GM18526 (cell line): ENCODE data around the gene TCF12.

ENCODE experiments used
- POLR2A ChIP-seq: IDR thresholded peaks from 3 replicates; pipeline ENCODE4 v1.6.1; 2011; ENCODE audit not compliant: insufficient read length; ENCODE audit errors: extremely low read depth

TCF12 gene

GRCh38 chr15:57152666-57153539 lies 234.5 kb downstream of the TCF12 start:
- no peak for TF ChIP-seq POLR2A

DNA sequence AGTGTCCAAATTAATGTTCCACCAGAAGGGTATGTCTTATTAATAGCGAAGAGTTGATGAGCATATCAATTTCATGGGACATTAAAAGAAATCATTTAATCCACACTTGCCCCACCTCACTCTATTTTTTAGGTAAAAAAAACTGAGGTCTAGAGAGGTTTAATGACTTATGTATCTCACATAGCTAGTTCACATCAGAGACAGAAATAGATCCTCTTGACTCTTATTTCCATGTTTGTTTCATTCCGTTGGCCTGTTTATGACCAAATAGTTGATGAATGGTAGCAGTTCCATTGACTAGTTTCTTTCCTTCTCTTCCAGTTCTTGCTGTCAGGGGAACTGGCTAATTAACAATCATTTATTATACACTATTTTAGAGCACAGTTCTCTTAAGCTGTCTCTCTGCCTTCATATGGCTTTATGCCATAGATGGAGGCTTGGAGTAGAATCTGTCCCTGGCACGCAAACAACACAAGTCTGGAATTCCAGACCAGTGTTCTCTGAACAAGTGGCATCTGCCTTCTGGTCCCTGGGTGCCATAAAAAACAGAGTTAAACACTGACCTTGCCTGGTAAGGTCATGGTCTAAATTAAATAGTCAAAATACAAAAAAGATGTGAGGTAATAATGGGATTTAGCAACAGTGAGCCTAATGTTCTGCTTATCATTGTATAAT lies 237.9 kb downstream of the TCF12 start:
- no peak for TF ChIP-seq POLR2A

DNA sequence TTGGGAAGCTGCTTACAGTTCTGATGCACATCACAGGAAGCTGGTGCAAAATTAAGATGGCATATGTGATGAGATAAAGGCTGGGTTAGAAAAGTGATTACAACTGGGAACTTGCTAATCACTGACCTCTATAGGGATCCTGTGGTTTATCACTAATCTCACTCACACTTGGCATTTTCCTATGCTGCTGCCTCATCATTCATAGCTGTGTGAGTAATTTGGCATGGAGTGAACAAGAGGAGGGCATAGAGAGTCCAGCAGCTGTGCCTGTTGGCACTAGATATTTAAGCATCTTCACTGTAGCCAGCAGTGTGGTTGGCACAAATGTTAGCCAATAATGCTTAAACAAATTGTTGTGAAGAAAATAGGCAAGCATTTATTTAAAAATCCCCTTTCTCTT lies 240.1 kb downstream of the TCF12 start:
- no peak for TF ChIP-seq POLR2A

DNA sequence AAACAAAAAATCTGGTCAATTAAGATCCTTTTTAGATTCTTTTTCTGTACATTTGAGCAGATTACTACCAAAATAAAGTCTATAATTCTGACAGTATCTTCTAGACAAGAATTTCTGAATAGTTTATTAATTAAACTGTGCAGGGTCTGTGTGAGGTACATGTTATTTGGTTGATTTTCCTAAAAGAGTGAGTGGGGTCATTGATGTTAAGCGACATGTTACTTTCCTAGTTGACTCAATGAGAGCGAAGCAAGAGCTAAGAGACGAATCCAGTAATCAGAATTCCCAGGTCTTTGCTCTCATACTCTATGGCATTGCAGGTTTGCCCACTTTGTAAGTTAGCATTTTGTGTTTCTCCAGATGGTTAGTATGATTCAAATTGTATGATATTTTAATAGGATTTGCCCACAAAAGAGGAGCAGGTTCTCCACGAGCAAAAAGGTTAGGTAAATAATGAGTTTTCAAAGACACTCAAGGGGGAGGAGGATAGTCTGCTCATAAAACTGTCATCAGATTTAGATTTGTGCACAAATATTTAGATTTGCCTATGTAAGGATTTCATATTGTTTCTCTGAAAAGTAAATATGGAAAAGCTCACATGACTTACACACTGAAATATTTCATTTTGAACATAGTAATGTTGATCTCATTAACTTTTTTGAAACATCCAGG lies 240.7 kb downstream of the TCF12 start:
- no peak for TF ChIP-seq POLR2A

- TF ChIP-seq POLR2A: no peak
Measured at GRCh38 chr15:57159767-57160166, 241.3 kb downstream of the TCF12 start.

DNA sequence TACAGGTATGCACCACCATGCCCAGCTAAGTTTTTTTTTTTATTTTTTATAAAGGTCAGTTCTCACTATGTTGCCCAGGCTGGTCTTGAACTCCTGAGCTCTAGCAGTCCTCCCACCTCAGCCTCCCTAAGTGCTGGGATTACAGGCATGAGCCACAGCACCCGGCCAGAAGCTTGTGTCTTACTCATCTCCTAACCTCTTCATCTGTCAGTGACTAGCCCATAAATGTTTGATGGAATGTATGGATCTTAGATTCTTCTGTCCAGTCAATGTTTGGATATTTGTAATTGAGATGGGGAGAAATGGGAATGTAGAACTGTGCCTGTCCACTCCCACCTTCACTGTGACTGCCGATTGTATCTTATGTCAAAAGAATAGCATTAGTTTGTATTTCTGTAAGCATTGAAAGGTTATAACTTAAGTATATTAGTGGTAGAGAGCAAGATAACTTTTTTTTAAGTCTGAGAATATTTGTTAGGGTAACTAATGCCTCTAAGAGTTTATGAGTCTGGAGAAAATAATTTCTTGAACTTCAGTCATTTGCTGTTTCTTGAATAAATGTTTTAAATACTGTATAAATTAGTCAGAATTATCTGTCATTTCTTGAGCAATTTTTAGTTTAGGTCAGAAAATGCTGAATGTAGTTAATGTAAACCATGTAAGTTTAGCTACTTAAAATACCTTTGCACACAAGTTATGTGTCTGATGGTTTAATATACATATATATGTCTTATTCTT lies 242.5 kb downstream of the TCF12 start:
- no peak for TF ChIP-seq POLR2A

GRCh38 chr15:57165992-57166391 lies 247.5 kb downstream of the TCF12 start:
- TF ChIP-seq POLR2A: no peak

DNA sequence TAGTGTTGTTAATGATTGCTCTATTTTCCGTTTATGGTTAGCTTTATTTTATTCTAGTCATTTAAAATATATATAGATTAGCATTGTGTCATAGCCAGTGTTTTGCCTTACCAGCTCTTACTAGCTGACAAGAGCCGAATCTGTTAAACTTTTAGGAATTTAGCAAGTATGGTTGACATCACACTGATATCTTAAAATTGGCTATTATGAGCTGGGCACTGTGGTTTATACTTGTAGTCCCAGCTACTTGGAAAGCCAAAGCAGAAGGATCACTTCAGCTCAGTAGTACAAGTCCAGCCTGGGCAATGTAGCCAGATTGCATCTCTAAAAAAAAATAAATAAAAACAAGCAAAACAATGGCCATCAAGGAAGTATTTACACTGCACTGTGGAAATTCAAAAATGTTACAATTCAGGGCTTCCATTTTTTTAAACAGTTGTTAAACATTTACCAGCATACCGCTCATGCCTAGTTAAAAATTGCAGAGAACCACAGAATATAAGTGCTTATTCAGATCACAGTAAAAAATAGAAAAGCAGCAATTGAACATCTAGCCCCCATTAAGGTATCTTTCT lies 249.5 kb downstream of the TCF12 start:
- no peak for TF ChIP-seq POLR2A

DNA sequence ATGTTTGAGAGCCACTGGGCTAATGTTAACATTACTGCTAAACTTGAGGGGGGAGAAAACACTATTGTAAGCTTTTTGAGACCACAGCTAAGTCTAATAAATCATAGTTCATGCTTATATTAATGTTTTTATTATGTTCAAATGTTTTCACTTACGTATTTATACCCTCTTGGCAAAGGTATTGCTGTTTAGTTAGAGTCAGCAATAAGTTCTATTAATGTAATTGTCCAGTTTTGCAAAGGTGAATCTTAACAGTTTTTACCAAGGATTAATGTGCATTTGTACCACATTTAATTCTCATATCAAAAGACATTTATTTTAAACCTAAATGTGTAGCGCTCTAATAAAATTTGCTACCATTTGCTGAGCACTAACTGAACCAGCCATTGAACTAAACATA lies 251.2 kb downstream of the TCF12 start:
- TF ChIP-seq POLR2A: no peak

- TF ChIP-seq POLR2A: no peak
Measured at GRCh38 chr15:57171426-57171825, 253.0 kb downstream of the TCF12 start.

- TF ChIP-seq POLR2A: no peak
Measured at GRCh38 chr15:57172925-57173324, 254.5 kb downstream of the TCF12 start.

DNA sequence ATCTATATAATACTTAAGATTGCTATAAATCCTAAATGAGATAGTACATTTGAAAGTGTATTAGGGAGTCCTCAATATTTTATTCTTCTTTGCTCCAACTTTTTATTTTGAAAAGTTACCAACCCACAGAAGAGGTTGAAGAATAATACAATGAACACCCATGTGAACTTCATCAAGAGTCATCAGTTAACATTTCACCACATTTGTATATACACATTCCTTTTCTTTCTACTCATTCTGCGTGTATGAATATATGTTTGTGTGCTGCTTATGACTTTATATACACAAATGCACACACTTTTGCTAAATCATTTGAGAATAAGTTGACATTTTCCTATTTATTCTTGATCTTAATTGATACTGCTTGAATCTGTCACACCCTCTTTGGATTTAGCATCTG lies 264.6 kb downstream of the TCF12 start:
- TF ChIP-seq POLR2A: no peak

GRCh38 chr15:57183614-57184344 lies 265.3 kb downstream of the TCF12 start:
- no peak for TF ChIP-seq POLR2A

- no peak for TF ChIP-seq POLR2A
Measured at GRCh38 chr15:57184502-57184901, 266.1 kb downstream of the TCF12 start.
